Measurements from ENCODE around the gene SRPK2.

SRPK2 gene

DNA sequence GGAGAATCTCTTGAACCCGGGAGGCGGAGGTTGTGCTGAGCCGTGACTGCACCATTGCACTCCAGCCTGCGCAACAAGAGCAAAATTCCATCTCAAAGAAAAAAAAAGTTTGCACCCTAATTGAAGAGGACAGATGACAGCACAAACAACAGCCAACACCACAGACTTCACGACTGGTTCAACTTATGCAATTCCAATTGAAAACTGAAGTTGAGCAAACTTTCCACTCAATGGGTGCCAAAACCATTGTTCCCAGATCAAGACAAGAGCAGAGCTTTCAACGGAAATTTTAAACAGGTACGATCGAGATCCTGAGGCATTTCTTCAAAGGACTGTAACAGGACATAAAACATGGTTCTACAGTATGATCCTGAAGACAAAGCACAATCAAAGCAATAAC, 225.0 kb downstream of the SRPK2 start:
- Histone ChIP-seq H3K27me3 (ENCODE audit: insufficient read depth, low read length) (no peaks in the 10 kb centered on the region), H3K9ac (ENCODE audit: low read length) (no peak overlapping the region), H3K4me3 (ENCODE audit: low read depth, low read length, poor library complexity, severe bottlenecking) (no peak overlapping the region), H3F3A (ENCODE audit: insufficient read depth, low read length) (no peaks in the 10 kb centered on the region), H3K4me1 (ENCODE audit: insufficient read depth, low read length, severe bottlenecking) (no peaks in the 10 kb centered on the region), H3K27ac (ENCODE audit: low read depth, low read length, poor library complexity, severe bottlenecking) (no peak overlapping the region), H2AFZ (ENCODE audit: low read length) (no peak overlapping the region), H3K79me2 (ENCODE audit: insufficient read depth, low read length) (no peaks in the 10 kb centered on the region), H3K4me2 (ENCODE audit: low read length) (no peak overlapping the region), H4K20me1 (ENCODE audit: insufficient read depth, low read length) (no peaks in the 10 kb centered on the region), H3K36me3 (ENCODE audit: insufficient read depth, low read length) (peaks cover 32% of the 10 kb centered on the region), H3K9me3 (ENCODE audit: low read length) (no peaks in the 10 kb centered on the region), H3K9me2 (ENCODE audit: low read depth, low read length) (no peaks in the 10 kb centered on the region)
- no peak for TF ChIP-seq CTCF (IDR thresholded peaks at IDR 0.05; ENCODE audit: low read length)

DNA sequence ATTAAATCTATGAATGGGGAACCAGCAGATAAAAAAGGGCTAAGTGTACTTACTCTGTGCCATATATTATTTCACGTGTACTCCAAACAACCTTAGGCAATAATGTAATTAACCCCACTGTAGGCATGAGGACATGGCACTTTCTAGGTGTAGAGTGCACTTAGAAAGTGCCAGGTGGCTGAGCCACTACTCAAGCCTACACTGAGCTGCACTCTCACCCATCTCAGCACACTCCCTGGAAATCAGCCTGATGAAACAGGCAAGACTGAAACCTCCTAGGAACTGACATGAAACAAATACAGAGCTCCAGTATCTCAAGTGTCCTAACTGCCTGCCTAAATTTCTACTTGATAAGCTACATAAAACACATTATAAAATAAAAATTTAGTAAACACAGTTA, 227.4 kb downstream of the SRPK2 start:
- no peak overlapping the region for H3K9ac ChIP-seq (ENCODE audit: low read length)

GRCh38 chr7:105157278-105157677, 231.4 kb downstream of the SRPK2 start:
- Histone ChIP-seq H2AFZ (ENCODE audit: low read length) (no peak overlapping the region), H3K4me1 (ENCODE audit: insufficient read depth, low read length, severe bottlenecking) (no peaks in the 10 kb centered on the region), H3K4me2 (ENCODE audit: low read length) (no peak overlapping the region), H3K36me3 (ENCODE audit: insufficient read depth, low read length) (no peaks in the 10 kb centered on the region), H3K27me3 (ENCODE audit: insufficient read depth, low read length) (no peaks in the 10 kb centered on the region), H3K9ac (ENCODE audit: low read length) (no peak overlapping the region), H3K9me2 (ENCODE audit: low read depth, low read length) (no peaks in the 10 kb centered on the region), H3K4me3 (ENCODE audit: low read depth, low read length, poor library complexity, severe bottlenecking) (no peak overlapping the region), H3K79me2 (ENCODE audit: insufficient read depth, low read length) (no peaks in the 10 kb centered on the region), H3F3A (ENCODE audit: insufficient read depth, low read length) (no peaks in the 10 kb centered on the region), H4K20me1 (ENCODE audit: insufficient read depth, low read length) (no peaks in the 10 kb centered on the region), H3K27ac (ENCODE audit: low read depth, low read length, poor library complexity, severe bottlenecking) (no peak overlapping the region), H3K9me3 (ENCODE audit: low read length) (no peaks in the 10 kb centered on the region)
- no peak for TF ChIP-seq CTCF (IDR thresholded peaks at IDR 0.05; ENCODE audit: low read length)
- TF ChIP-seq EZH2 (IDR thresholded peaks at IDR 0.05; ENCODE audit: borderline replicate concordance, low read length) = no peak

More for the DNA sequence above, 227.4 kb downstream of the SRPK2 start:
- Histone ChIP-seq H3K36me3 (ENCODE audit: insufficient read depth, low read length) (peaks cover 18% of the 10 kb centered on the region), H3K4me3 (ENCODE audit: low read depth, low read length, poor library complexity, severe bottlenecking) (no peak overlapping the region), H3F3A (ENCODE audit: insufficient read depth, low read length) (no peaks in the 10 kb centered on the region), H2AFZ (ENCODE audit: low read length) (no peak overlapping the region), H3K4me2 (ENCODE audit: low read length) (no peak overlapping the region), H3K9me2 (ENCODE audit: low read depth, low read length) (no peaks in the 10 kb centered on the region), H3K27me3 (ENCODE audit: insufficient read depth, low read length) (no peaks in the 10 kb centered on the region), H3K79me2 (ENCODE audit: insufficient read depth, low read length) (no peaks in the 10 kb centered on the region), H3K27ac (ENCODE audit: low read depth, low read length, poor library complexity, severe bottlenecking) (no peak overlapping the region), H4K20me1 (ENCODE audit: insufficient read depth, low read length) (no peaks in the 10 kb centered on the region), H3K9me3 (ENCODE audit: low read length) (no peaks in the 10 kb centered on the region), H3K4me1 (ENCODE audit: insufficient read depth, low read length, severe bottlenecking) (no peaks in the 10 kb centered on the region)
- no peak for TF ChIP-seq CTCF (IDR thresholded peaks at IDR 0.05; ENCODE audit: low read length)
- TF ChIP-seq EZH2 (IDR thresholded peaks at IDR 0.05; ENCODE audit: borderline replicate concordance, low read length) = no peak

Data from OCI-LY1 (cell line).